Neural cell (in vitro differentiated cells): Measurements from ENCODE around the gene OR52H1.

ENCODE experiments used
- CTCF ChIP-seq: fragments of 450-650 bp; IDR thresholded peaks from 2 replicates; pipeline ENCODE4 v1.5.1; 2014; ENCODE audit warnings: antibody characterized with exemption, mild to moderate bottlenecking, moderate library complexity; ENCODE audit not compliant: poor library complexity, severe bottlenecking
- EP300 ChIP-seq: fragments of 450-650 bp; conservative IDR thresholded peaks from 2 replicates; pipeline ENCODE4 v1.6.1; 2014; ENCODE audit warnings: antibody characterized with exemption, mild to moderate bottlenecking, moderate library complexity; ENCODE audit not compliant: poor library complexity, severe bottlenecking
- EZH2 ChIP-seq: fragments of 200-600, 300-800 bp; shearing (Covaris generic), sonication (generic); IDR thresholded peaks from 2 replicates; pipeline ENCODE4 v1.6.1; 2014; ENCODE audit warnings: antibody characterized with exemption, low read length, borderline replicate concordance, mild to moderate bottlenecking; ENCODE audit not compliant: insufficient read depth, poor library complexity, severe bottlenecking
- MXI1 ChIP-seq: fragments of 450-650 bp; conservative IDR thresholded peaks from 2 replicates; pipeline ENCODE4 v1.6.1; 2014; ENCODE audit warnings: antibody characterized with exemption, mild to moderate bottlenecking; ENCODE audit not compliant: poor library complexity, severe bottlenecking
- POLR2AphosphoS5 ChIP-seq: IDR thresholded peaks from 2 replicates; pipeline ENCODE4 v1.6.1; 2012
- RAD21 ChIP-seq: fragments of 450-650 bp; conservative IDR thresholded peaks from 2 replicates; pipeline ENCODE4 v1.6.1; 2014; ENCODE audit warnings: antibody characterized with exemption, mild to moderate bottlenecking, moderate library complexity
- REST ChIP-seq: IDR thresholded peaks from 2 replicates; pipeline ENCODE4 v1.6.1; 2012; ENCODE audit warnings: borderline replicate concordance
- SMC3 ChIP-seq: fragments of 450-650 bp; conservative IDR thresholded peaks from 2 replicates; pipeline ENCODE4 v1.6.1; 2014; ENCODE audit warnings: antibody characterized with exemption, mild to moderate bottlenecking, moderate library complexity; ENCODE audit not compliant: poor library complexity
- TAF1 ChIP-seq: IDR thresholded peaks from 2 replicates; pipeline ENCODE4 v1.6.1; 2012; ENCODE audit warnings: low read depth

GRCh38 chr11:5522308-5522707, 26.0 kb downstream of the OR52H1 start:
- TF ChIP-seq CTCF (no peak), EZH2 (no peak), RAD21 (no peak), POLR2AphosphoS5 (no peak), MXI1 (no peak), EP300 (no peak), REST (no peak), TAF1 (no peak), SMC3 (no peak)
